ENCODE measurements around the gene HIC2.
"Not testable (repeated sequence)": the region's sequence is repeated elsewhere in the genome, so short reads cannot be mapped to it uniquely, and the experiment has no call there.

- TF ChIP-seq POLR2A, POLR2AphosphoS5, CTCF (IDR thresholded peaks at IDR 0.05): not testable (repeated sequence)
These were observed 73.4 kb downstream of the HIC2 start for GRCh38 chr22:21490556-21490955.
